NK-92 (cell line): ENCODE data around the gene TAOK3.

Experiments
- DNase-seq: peaks from one replicate; lab custom pipeline; 2025; ENCODE audit not compliant: unreplicated experiment; lab: John Stamatoyannopoulos, UW

The TAOK3 gene

GRCh38 chr12:118213452-118213851 lies 159.3 kb downstream of the TAOK3 start:
- DNase-seq, result no peak

GRCh38 chr12:118212606-118213005 lies 160.1 kb downstream of the TAOK3 start:
- no peak for DNase-seq

GRCh38 chr12:118206107-118206412 lies 166.6 kb downstream of the TAOK3 start:
- no peak for DNase-seq

DNA sequence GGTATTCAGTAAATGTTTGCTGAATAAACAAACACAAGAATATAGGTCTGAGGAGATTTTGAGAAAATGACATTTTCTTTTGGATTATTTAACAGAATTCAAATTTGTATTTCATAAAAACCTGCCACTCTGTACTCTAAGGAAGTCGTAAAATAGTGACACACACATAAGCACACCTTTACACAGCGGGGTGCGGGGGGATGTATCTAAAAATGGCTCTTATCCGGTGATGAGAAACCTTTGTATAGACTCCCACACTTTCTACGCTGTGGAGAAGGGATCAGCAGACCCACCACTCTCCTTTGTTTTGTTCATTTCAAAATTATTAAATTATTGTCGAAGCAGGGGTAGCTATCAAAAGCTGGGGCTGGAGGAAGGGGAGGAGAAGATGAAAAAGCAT lies 178.7 kb downstream of the TAOK3 start:
- DNase-seq, result no peak

DNA sequence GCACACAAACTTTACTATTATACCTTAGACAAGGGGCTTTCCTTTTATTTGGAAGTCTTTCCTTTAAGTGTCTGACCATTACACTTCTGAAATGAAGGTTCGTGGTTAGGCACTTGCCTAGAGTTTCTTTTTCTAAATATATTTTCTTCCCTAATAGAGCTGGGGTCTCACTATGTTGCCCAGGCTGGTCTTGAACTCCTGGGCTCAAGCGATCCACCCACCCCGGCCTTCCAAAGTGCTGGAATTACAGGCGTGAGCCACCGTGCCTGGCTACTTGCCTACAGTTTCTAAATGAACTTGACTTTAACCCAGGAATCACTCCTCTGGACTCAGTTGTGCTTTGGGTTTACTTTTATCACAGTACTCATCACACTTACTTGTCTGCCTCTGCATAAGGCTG lies 179.2 kb downstream of the TAOK3 start:
- no peak for DNase-seq

DNA sequence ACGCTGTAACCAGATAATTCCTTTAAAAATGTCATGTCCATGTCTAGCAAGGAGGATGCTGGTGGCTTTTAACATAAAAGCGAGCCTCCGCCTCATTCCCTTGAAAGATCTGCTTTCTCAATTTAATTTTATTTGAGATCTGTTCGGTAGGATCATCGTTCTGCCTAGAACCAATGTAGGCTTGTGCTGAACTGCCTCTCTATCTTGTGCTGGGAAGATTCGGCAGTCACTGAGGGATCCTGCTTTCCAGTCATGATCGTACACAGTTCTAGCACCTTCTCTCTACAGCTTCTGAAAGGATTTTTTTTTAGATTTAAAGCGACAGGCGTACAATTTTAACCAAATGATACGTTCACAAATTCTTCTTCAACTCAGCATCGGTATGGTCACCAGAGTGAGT lies 182.4 kb downstream of the TAOK3 start:
- DNase-seq, result no peak

DNA sequence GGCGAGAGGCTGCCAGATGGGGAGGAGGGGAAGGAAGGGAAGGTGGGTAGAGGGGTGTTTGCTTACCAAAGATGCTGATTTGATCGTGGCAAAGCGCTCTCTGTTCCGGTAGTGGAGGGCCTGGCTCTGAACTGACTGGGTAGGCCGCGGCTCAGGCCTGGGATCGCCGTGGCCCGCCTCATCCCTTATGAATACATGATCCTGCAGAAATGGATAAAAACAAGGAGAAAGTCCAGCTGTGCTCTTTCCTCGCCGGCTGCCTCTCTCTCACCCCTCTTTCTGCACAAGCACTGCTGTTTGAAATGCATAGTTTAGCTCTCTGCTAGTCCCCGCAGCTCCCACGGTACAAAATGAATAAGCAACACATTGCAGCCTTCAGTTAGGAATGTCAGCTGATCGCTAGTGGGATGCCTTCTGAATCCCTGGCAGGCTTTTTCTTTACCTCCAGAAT lies 182.9 kb downstream of the TAOK3 start:
- DNase-seq, result no peak

- no peak for DNase-seq
Measured at GRCh38 chr12:118188690-118189371, 183.9 kb downstream of the TAOK3 start.

DNA sequence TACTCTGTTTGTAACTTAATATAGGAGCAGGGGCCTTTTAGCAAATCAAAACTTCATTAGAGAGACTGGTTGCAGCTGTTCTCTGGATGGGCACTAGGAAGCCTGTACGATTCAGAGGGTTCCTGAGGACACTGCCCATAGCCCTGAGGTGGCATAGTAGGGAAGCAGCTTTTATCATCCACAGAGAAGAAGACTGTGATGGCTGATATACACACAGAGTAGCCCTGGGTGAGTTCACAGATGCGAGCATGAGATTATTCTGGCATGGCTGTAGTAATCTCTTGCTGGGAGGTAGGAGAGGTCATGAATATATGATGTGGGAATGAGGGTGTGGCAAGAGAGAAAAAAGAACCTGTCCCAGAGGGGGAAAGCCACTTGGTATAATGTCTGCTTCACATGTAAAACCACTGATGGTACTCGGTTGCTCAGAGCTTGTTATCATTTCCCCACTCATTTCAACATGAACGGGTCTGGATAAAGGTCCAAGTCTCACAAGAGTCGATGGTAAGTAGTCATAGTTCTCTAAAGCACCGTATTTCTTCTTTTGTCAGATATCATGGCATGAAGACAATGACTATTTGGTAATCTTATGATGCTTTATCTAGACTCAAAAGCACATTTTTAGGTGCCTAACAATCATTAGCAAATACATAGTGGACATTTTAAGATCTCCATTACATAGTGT lies 184.8 kb downstream of the TAOK3 start:
- no peak for DNase-seq

- no peak for DNase-seq
Measured at GRCh38 chr12:118185602-118186397, 186.9 kb downstream of the TAOK3 start.

DNA sequence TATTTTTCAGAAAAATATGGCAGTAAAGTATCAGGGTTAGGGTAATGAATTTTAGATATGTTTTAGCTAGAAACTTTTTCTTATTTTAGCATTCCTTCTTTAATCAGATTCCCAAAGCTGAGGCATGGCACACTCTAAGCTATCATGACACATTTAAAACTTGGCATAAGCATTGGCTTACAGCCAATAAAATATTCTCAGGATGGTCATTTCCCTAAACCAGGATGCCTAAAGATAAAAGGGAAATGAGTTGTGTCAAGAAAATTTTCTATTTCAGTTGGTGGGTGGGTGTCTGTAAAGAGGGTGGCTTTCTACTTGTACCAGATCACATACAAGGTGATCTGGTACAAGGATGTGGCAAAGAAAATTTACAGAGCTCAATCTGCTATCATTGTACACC lies 189.0 kb downstream of the TAOK3 start:
- no peak for DNase-seq

DNA sequence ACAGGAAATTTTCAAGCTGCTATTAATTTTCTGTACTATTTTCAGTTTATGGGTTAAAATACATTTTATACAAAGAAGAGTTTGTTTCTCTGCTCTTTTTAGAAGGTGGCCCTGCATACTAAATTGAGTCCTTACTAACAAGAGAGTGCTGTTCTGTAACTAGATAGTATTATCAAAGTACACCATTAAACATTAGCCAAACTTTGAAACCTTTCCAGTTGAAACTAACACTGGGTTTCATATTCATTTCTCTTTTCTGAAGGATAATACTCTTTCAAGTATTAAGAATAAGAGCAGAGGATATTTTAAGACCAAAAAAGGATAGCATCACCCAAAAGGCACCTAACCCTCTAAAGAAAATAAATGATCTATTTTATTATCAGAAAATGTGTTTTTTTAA lies 189.6 kb downstream of the TAOK3 start:
- no peak for DNase-seq

- no peak for DNase-seq
Measured at GRCh38 chr12:118175823-118176447, 196.8 kb downstream of the TAOK3 start.

DNA sequence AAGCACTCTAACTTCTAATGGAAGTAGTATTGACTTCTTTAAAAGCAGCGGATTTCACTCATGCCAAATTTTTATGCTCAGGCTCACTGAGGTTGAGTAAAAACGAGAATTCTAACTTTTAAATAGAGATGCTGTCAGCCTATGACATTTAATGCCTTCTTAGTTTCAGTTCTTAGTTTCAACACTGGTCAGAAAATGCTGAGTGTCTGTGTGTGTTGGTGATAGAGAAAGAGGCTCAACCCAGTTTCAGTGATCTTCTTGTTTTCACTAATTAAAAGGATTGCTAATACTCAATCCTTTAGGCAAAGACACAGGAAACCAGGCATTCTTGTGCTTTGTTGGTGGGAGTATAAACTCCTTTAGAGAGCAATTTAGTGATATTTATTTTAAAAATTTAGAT lies 205.8 kb downstream of the TAOK3 start:
- no peak for DNase-seq

DNA sequence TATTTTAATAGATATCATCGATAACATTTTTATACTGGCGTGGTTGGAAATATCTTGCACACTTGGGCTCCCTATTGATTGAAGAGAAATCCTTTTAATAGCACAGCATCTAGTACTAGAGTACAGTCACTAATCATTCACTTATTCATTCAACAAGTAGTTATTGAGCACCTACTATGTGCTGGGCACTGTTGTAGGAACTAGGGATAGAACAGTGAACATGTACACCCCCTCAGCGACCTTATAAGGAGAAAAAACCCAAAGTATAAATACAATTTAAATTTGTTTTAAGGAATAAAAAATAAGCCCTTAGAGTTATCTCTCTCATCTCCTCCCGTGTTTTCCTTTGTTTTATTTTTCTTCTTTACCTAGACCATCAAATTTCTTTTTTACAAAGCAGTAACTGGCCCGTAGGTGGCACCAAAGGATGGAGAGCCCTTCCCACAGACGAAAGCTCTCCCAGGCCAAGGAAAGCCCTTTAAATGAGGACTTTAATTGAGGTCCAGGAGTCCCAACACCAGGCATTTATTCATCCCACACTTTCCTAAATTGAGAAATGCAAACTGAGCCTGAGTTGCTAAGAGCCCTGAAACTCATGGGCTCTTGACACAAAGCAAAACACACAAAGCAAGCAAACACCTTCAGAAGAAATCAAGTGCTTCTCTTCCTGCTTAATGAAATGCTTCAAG lies 207.8 kb downstream of the TAOK3 start:
- DNase-seq, result no peak

DNA sequence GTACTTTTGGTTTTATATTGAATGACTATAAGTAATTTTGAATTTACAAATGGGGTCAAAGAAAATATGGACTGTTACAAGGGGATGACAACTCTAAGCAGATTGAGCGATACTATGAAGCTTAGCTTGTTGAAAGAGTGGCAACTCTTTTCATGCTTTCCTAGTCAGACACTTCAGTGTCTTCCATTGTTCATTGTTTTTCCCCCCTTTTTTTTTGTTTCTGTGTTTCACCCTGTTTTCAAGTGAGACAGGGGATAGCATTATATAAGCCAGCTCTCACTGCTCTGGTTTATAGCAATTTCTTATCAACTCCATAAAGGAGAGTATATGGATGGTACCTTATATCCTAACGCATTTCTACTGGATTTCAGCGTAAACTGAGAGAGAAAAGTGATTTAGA lies 212.2 kb downstream of the TAOK3 start:
- no peak for DNase-seq

- no peak for DNase-seq
Measured at GRCh38 chr12:118151755-118152154, 221.0 kb downstream of the TAOK3 start.

- no peak for DNase-seq
Measured at GRCh38 chr12:118150625-118151024, 222.1 kb downstream of the TAOK3 start.

DNA sequence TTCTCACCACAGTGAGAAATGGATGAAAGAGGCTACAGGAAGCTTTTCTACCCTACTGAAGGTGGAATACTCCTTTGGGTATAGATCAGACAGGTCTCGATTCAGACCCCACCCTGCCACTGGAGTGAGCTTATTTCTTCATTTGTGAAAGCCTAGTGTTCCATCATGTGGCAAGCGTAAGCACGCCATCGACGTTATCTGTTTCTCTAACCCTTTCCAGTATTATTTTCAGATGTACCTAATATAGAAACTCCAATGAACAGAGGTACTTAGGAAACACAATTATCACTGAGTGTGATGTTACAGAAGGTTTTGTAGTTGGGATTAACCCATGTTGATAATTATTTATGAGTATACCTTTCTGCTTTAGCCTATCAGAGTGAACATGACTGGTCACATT lies 224.4 kb downstream of the TAOK3 start:
- DNase-seq, result no peak

GRCh38 chr12:118145798-118146156 lies 226.9 kb downstream of the TAOK3 start:
- DNase-seq, result no peak

DNA sequence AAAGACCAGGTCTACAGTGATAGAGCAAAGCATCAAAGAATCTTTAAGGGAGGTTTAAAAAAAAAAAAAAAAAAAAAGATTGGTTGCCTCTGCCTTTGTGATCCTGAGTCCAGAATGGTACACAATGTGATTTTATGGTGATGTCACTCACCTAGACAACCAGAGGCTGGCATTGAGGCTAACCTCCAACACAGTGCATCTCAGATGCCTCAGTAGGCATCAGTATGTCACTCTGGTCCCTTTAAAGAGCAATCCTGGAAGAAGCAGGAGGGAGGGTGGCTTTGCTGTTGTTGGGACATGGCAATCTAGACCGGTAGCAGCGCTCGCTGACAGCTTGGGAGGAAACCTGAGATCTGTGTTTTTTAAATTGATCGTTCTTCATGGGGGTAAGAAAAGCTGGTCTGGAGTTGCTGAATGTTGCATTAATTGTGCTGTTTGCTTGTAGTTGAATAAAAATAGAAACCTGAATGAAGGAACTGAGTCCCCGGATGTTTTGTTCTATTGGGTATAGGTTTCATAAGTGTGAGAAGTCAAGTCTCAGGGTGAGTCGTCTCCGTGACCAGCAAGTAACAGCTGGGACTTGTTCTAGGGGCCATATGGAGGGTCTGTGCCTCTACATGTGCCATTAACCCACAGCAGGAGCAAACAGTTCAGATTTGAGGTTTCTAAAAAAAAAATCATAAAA lies 227.5 kb downstream of the TAOK3 start:
- DNase-seq, result no peak
